ENCODE data around the gene PRH2.

Gene PRH2

DNA sequence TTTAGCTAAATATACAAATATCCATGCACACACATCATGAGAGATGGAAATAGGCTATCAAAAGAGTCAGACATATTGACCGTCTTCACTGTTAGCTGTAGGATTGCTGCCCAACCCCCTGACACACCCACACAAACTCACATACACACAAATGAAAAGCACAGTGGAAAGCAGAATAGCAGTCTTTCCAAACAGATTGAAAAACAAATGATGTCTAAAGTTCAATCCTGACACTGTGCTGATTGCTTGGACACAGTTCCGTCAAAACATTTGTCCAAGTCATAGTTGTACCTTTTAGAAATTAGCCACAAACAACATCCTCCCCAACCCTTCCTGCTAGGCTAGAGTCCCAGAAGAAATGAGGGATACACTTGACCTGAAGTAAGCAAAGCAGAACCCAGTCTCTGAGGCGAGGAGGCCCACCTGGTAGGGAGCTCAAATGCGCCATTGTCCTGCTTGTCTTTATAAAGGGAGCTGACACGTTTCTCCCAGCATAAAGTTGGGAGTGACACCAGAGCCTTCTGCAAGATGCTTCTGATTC lies at the start of gene PRH2:
Gene PRH2 (plus strand): TSS at position 491 of the 541 bp plus-strand sequence. CDS start 38 bp downstream, at position 529.
- DNase-seq (ENCODE audit: extremely low spot score): no peak
- TF ChIP-seq L3MBTL2 (conservative IDR thresholded peaks at IDR 0.05): no peak
- no peak for TF ChIP-seq LEF1 (IDR thresholded peaks at IDR 0.05; ENCODE audit: borderline replicate concordance)
- no peak for TF ChIP-seq BHLHE40 (IDR thresholded peaks at IDR 0.05; ENCODE audit: borderline replicate concordance)
- no peak for TF ChIP-seq NFRKB (IDR thresholded peaks at IDR 0.05)
- no peak for TF ChIP-seq HDGF (IDR thresholded peaks at IDR 0.05; ENCODE audit: borderline replicate concordance)
- TF ChIP-seq, protein P1, sequence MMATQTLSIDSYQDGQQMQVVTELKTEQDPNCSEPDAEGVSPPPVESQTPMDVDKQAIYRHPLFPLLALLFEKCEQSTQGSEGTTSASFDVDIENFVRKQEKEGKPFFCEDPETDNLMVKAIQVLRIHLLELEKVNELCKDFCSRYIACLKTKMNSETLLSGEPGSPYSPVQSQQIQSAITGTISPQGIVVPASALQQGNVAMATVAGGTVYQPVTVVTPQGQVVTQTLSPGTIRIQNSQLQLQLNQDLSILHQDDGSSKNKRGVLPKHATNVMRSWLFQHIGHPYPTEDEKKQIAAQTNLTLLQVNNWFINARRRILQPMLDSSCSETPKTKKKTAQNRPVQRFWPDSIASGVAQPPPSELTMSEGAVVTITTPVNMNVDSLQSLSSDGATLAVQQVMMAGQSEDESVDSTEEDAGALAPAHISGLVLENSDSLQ (IDR thresholded peaks at IDR 0.05): no peak
- no peak for TF ChIP-seq FOXM1 (IDR thresholded peaks at IDR 0.05; ENCODE audit: borderline replicate concordance)
- no peak for TF ChIP-seq ZNF384 (IDR thresholded peaks at IDR 0.05)
- no peak for TF ChIP-seq TARDBP (IDR thresholded peaks at IDR 0.05)
- no peak for TF ChIP-seq ARNT (IDR thresholded peaks at IDR 0.05)
- no peak for TF ChIP-seq ELF4 (IDR thresholded peaks at IDR 0.05)
- no peak for TF ChIP-seq SUZ12 (IDR thresholded peaks at IDR 0.05)
- no peak for TF ChIP-seq SP1 (IDR thresholded peaks at IDR 0.05)
- no peak for TF ChIP-seq FOXA1 (IDR thresholded peaks at IDR 0.05)
- TF ChIP-seq CTBP1 (IDR thresholded peaks at IDR 0.05; ENCODE audit: borderline replicate concordance): no peak
- TF ChIP-seq FOXK2 (IDR thresholded peaks at IDR 0.05): no peak
- CTCF ChIA-PET: no interaction called here
- POLR2A ChIA-PET: no interaction called here

DNA sequence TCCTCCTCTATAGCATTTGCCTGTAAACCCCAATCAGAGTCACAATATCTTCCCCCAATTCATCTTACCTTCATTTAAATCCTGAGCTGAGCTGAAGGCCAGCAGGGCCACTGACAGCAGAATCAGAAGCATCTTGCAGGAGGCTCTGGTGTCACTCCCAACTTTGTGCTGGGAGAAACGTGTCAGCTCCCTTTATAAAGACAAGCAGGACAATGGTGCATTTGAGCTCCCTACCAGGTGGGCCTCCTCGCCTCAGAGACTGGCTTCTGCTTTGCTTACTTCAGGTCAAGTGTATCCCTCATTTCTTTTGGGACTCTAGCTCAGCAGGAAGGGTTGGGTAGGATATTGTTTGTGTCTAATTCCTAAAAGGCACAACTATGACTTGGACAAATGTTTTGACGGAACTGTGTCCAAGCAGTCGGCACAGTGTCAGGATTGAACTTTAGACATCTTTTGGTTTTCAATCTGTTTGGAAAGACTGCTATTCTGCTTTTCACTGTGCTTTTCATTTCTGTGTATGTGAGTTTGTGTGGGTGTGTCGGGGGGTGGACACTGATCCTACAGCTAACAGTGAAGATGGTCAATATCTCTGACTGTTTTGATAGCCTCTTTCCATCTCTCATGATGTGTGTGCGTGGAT lies 44.8 kb upstream of the PRH2 start, which contains the start of gene PRH1:
Gene PRH1 (minus strand): TSS at position 170 of the 640 bp plus-strand sequence. CDS start 38 bp downstream, at position 132.
- TF ChIP-seq ZNF384 (IDR thresholded peaks at IDR 0.05) (no peak), LEF1 (IDR thresholded peaks at IDR 0.05; ENCODE audit: borderline replicate concordance) (no peak), FOXM1 (IDR thresholded peaks at IDR 0.05; ENCODE audit: borderline replicate concordance) (no peak), L3MBTL2 (conservative IDR thresholded peaks at IDR 0.05) (no peak), FOXA1 (IDR thresholded peaks at IDR 0.05) (no peak), SP1 (IDR thresholded peaks at IDR 0.05) (no peak), NFRKB (IDR thresholded peaks at IDR 0.05) (no peak), FOXK2 (IDR thresholded peaks at IDR 0.05) (no peak), SUZ12 (IDR thresholded peaks at IDR 0.05) (no peak), ARNT (IDR thresholded peaks at IDR 0.05) (no peak), HDGF (IDR thresholded peaks at IDR 0.05; ENCODE audit: borderline replicate concordance) (no peak), TARDBP (IDR thresholded peaks at IDR 0.05) (no peak), CTBP1 (IDR thresholded peaks at IDR 0.05; ENCODE audit: borderline replicate concordance) (no peak), ELF4 (IDR thresholded peaks at IDR 0.05) (no peak)
- TF ChIP-seq, protein P1 (IDR thresholded peaks at IDR 0.05): no peak
- CTCF ChIA-PET: no interaction called here

DNA sequence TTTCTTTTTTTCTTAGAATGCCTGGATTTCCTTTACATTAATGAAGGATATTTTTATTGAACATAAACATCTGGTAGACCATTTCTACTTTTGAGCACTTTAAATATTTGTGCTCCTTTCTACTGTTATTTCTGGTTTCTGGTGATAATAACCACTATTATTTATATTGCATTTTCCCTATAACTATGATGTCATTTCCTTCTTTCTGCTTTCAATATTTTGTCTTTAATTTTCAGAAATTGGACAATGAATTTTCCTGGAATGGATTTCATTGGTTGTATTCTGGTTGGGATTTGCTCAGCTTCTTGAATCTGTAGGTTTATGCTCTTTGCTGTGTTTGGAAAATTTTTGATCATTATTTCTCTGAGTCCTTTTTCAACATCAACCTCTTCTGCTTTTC lies 39.8 kb upstream of the PRH2 start:
- CTCF ChIA-PET: no interaction called here

More for the DNA sequence above, 44.8 kb upstream of the PRH2 start, which contains the start of gene PRH1:
- DNase-seq (ENCODE audit: extremely low spot score): no peak
- POLR2A ChIA-PET: no interaction called here

DNA sequence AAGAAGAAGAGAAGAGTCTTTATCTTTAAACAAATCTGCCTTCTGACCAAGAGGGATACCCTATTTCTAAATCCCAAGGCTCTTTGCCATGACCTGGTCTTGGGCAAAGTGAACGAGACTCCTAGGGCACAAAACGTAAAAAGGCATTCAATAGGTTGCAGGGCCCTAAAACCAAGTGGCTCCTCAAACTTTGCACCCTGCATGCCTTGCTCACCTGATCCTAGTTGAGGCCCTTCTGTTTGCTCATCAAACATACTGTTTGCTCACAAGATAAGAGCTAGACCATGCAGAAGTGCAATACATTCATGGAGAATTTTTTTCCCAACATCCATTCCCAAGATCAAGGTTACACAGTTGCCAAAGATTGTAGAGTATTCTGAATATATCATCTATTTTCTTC lies 37.1 kb upstream of the PRH2 start:
- DNase-seq (ENCODE audit: extremely low spot score): no peak
- CTCF ChIA-PET: no interaction called here
- POLR2A ChIA-PET: no interaction called here
- TF ChIP-seq FOXM1 (IDR thresholded peaks at IDR 0.05; ENCODE audit: borderline replicate concordance) (no peak), ELF4 (IDR thresholded peaks at IDR 0.05) (no peak), SP1 (IDR thresholded peaks at IDR 0.05) (no peak), HDGF (IDR thresholded peaks at IDR 0.05; ENCODE audit: borderline replicate concordance) (no peak)
- TF ChIP-seq, protein P1 (IDR thresholded peaks at IDR 0.05): no peak

More for the DNA sequence above, 39.8 kb upstream of the PRH2 start:
- POLR2A ChIA-PET: no interaction called here
- DNase-seq (ENCODE audit: extremely low spot score): no peak
- TF ChIP-seq SP1 (IDR thresholded peaks at IDR 0.05): no peak
- TF ChIP-seq NFRKB (IDR thresholded peaks at IDR 0.05): no peak
- no peak for TF ChIP-seq BHLHE40 (IDR thresholded peaks at IDR 0.05; ENCODE audit: borderline replicate concordance)
- TF ChIP-seq FOXM1 (IDR thresholded peaks at IDR 0.05; ENCODE audit: borderline replicate concordance): no peak
- TF ChIP-seq HDGF (IDR thresholded peaks at IDR 0.05; ENCODE audit: borderline replicate concordance): no peak
- no peak for TF ChIP-seq ELF4 (IDR thresholded peaks at IDR 0.05)
- TF ChIP-seq FOXK2 (IDR thresholded peaks at IDR 0.05): no peak
- TF ChIP-seq L3MBTL2 (conservative IDR thresholded peaks at IDR 0.05): no peak

DNA sequence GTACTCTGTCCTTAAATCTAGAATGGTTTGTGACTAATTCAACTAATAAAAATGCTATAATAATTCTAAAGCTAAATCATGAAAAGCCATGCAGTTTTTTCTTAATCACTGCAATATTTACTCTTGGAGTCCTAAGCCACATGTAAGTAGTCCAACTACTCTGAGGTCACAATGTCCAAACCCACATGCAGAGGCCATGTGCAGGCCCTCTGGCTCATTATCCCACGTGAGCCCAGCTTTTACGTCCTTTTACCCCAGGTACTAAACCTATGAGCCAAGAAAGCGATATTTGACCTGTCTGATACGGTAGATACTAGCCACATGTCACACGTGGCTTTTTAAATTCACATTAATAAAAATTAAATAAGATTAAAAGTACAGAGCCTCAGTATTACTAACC lies 32.2 kb upstream of the PRH2 start:
- POLR2A ChIA-PET: no interaction called here
- CTCF ChIA-PET: no interaction called here
- DNase-seq (ENCODE audit: extremely low spot score): no peak
- no peak for TF ChIP-seq HDGF (IDR thresholded peaks at IDR 0.05; ENCODE audit: borderline replicate concordance)
- TF ChIP-seq FOXA1 (IDR thresholded peaks at IDR 0.05): no peak
- TF ChIP-seq L3MBTL2 (conservative IDR thresholded peaks at IDR 0.05): no peak
- no peak for TF ChIP-seq ARNT (IDR thresholded peaks at IDR 0.05)
- TF ChIP-seq, protein P1 (IDR thresholded peaks at IDR 0.05): no peak
- TF ChIP-seq SUZ12 (IDR thresholded peaks at IDR 0.05): no peak
- TF ChIP-seq SP1 (IDR thresholded peaks at IDR 0.05): no peak
- no peak for TF ChIP-seq TARDBP (IDR thresholded peaks at IDR 0.05)
- no peak for TF ChIP-seq ELF4 (IDR thresholded peaks at IDR 0.05)
- no peak for TF ChIP-seq FOXK2 (IDR thresholded peaks at IDR 0.05)
- no peak for TF ChIP-seq FOXM1 (IDR thresholded peaks at IDR 0.05; ENCODE audit: borderline replicate concordance)
- TF ChIP-seq ZNF384 (IDR thresholded peaks at IDR 0.05): no peak
- TF ChIP-seq NFRKB (IDR thresholded peaks at IDR 0.05): no peak
- TF ChIP-seq CTBP1 (IDR thresholded peaks at IDR 0.05; ENCODE audit: borderline replicate concordance): no peak
